ENCODE measurements around the gene ARHGAP31.

- no peak for TF ChIP-seq SP1 (IDR thresholded peaks at IDR 0.05)
- TF ChIP-seq FOXA1 (IDR thresholded peaks at IDR 0.05), result no peak
- TF ChIP-seq TARDBP (IDR thresholded peaks at IDR 0.05), result no peak
- TF ChIP-seq NFRKB (IDR thresholded peaks at IDR 0.05), result no peak
- TF ChIP-seq FOXM1 (IDR thresholded peaks at IDR 0.05; ENCODE audit: borderline replicate concordance), result no peak
- no peak for TF ChIP-seq LEF1 (IDR thresholded peaks at IDR 0.05; ENCODE audit: borderline replicate concordance)
- no peak for TF ChIP-seq FOXK2 (IDR thresholded peaks at IDR 0.05)
- no peak for TF ChIP-seq PKNOX1 (IDR thresholded peaks at IDR 0.05)
- no peak for TF ChIP-seq BHLHE40 (IDR thresholded peaks at IDR 0.05; ENCODE audit: borderline replicate concordance)
- TF ChIP-seq HDGF (IDR thresholded peaks at IDR 0.05; ENCODE audit: borderline replicate concordance), result no peak
- no peak for TF ChIP-seq ZNF384 (IDR thresholded peaks at IDR 0.05)
- TF ChIP-seq ARNT (IDR thresholded peaks at IDR 0.05), result no peak
- TF ChIP-seq SUZ12 (IDR thresholded peaks at IDR 0.05), result no peak
Observed at GRCh38 chr3:119428538-119428937, 134.4 kb downstream of the ARHGAP31 start.

Data from HEK293T (cell line).